Activated CD4-positive, CD25-positive, alpha-beta regulatory T cell (primary cell): Measurements from ENCODE around the gene VWDE.

ENCODE experiments used
- DNase-seq, 4 experiments: peaks; one replicate each; lab custom pipeline; 2025; lab: John Stamatoyannopoulos, UW

The VWDE gene

GRCh38 chr7:12287901-12288300 is 115.8 kb downstream of the VWDE start:
- DNase-seq: no peak

DNA sequence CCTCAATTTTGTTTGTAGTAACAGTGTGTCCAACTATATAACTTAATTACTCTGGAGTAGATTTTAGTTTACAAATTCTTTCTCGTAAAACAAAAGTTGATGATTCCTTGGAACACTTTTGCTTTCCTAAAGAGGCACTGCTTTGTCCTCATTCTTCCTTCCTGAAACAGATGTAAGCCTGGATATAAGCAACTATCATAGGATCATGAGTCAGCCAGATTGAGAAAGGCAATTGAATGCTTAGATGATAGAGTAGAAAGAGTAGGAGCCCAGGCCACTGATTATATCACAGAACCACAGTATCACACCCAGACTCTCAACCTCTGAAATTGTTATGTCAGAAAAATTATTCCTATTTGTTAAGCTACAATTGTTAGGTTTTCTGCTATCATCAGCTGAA is 122.6 kb downstream of the VWDE start:
- no peak for DNase-seq
